ENCODE data around the gene KCNC1.

KCNC1 gene

DNA sequence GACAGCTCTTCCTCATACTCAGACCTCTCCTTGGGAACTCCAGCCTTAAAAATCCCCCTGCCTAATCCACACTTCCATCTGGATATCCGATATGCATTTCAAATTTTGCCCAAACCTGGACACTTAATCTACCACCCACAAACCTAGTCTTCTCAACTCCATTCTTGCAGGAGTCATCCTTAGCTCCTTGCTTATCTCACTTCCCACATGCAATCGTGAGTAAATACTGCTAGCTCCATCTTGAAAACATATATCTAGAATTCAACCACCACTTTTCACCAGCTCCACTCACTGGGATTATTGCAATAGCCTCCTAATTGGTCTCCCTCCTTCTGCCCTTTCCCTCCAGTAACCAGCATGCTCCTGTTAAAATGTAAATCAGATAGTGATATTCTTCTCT is 17.8 kb upstream of the KCNC1 start:
- DNase-seq, result no peak

DNA sequence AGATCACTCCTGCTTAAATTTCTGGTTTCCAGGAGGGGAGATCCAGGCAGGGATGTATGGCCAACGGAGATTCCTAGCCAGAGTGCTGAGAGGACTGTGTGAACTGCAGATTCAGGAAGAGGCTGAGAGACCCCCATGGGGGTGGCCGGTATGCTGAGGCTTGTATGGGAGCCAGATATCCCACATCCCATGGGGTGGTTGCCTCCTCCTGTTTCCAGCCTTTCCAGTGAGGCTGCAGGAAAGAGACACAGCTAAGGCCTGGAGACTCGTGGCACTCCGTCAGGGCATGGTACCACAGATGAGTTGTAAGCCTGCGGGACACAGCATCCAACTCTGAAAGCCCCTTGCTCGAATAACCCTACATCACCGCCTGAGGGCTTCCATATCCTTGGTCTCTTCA is 16.6 kb upstream of the KCNC1 start:
- DNase-seq, result no peak

DNA sequence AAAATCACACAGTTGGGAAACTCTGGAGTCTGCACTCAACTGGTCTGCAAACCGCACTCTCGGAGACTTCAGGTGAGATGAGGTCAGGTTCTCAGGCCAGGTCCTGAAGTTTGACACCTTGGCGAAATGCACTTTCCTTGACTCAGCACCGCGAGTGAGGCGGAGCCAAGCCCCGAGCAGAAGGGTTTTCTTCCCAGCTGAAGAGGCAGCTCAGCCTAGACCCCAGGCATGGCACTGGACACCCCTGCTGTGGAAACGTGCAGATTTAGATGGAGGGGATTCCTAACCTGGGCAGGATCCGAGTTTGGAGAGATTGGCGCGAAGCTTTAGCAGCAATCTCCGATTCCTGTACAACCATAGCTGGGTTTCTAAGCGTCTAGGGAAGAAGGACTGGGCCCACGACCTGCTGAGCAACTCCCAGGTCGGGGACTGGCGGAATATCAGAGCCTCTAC is 16.0 kb upstream of the KCNC1 start:
- no peak for DNase-seq

- DNase-seq, result peak; percentile 20
These were observed 15.3 kb upstream of the KCNC1 start, which contains the start of gene MYOD1 for GRCh38 chr11:17719028-17719937. Gene MYOD1 (plus strand): TSS chr11:17719571. CDS start chr11:17719783, 212 bp downstream.

DNA sequence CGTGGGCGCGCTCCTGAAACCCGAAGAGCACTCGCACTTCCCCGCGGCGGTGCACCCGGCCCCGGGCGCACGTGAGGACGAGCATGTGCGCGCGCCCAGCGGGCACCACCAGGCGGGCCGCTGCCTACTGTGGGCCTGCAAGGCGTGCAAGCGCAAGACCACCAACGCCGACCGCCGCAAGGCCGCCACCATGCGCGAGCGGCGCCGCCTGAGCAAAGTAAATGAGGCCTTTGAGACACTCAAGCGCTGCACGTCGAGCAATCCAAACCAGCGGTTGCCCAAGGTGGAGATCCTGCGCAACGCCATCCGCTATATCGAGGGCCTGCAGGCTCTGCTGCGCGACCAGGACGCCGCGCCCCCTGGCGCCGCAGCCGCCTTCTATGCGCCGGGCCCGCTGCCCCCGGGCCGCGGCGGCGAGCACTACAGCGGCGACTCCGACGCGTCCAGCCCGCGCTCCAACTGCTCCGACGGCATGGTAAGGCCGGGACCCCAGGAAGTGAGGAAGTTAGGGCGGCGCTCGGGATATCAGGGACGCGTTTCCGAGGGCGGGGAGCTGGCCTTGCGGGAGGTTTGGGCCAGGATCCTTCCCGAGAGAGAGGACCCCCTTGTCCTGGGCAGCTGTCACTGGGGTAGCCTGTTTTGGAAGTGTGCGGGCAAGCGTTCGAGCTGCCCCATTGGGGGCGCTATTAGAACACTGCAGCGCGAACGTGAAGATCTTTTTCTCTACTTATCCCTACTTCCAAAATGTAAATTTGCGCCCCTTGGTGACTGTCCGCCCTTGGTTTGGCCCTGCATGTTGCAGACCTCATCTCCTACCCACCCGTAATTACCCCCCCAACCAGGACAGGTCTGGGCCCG is 14.4 kb upstream of the KCNC1 start:
- DNase-seq, result no peak

GRCh38 chr11:17720796-17721171 is 13.8 kb upstream of the KCNC1 start:
- no peak for DNase-seq

- DNase-seq, result no peak
These were observed 13.2 kb upstream of the KCNC1 start for GRCh38 chr11:17721242-17721999.

- DNase-seq, result no peak
These were observed 12.5 kb upstream of the KCNC1 start for GRCh38 chr11:17722000-17722643.

DNA sequence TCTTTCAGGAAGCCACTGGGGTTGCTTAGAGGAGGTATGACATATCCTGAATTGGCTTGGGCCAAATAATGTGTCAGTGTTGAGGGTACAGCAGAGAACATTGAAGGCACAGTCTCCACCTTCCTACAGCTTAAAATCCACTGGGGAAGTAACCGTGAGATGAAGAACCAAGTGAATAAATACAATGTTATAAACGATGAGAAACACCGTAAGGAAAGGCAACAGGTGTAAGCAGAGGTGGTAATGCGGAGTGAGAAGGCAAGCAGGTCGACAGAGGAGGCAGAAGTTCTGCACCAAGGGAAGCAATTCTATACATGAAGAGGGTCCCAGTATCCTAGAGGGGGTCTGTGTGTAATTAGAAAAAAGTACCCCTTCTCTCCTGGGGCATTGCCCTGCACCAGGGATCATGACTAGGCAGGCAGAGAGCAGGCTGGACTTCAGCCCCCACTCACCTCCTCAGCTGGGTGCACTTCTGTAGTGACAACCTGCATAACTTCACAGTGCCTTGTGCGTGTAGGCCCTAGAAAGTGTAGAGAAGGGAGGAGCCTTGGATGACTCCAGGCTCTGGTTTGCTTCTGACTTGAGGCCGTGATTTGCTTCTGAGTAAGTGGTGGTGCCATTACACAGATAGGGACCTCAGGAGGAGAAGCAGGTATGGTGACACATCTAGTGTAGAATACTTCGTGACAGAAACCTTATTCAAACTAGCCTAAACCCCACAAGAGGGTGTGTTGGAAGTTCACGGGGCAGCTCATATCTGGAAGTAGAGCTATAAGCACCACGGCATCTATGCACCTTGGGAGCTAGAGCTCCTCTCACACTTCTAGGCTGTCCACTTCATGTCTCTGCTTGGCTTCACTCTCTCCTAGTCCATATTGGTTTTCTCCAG is 10.3 kb upstream of the KCNC1 start:
- no peak for DNase-seq

DNA sequence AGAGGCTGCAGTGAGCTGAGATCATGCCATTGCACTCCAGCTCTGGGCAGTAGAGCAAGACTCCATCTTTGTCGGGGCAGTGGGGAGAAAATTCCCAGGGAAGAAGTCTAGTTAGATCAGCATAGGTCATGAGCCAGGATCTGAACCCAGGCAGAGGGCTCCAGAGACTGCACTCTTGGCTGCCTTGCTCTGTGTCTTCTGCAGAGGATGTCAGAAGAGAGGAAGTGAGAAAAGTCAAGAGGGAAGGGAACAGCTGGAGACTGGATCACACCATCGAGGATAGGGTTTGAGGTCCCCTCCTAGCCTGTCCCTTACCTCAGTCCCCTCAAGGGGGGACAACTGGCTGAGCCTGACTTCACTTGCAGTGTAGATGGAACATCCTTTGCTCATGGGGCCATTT is 9.4 kb upstream of the KCNC1 start:
- DNase-seq, result no peak

DNA sequence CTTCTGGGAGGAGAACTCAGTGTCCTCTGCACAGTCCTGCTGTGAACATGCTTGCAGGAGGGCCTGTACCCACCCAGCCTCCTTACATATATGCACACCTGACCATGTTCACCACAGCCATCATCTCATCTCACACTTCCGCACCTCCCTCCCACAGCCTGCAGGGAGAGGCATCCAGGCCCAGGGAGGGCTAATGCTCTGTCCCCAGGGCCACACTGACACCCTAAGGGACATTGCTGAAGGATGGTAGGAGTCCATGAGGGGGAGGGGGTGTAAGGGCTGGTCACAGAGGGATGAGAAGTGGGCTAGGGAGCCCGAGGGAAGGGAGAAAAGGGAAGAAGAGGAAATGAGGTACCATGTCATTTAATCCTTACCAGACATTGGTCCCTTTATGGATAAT is 4.4 kb upstream of the KCNC1 start:
- no peak for DNase-seq

- DNase-seq, result peak; percentile 68
These were observed 3.7 kb upstream of the KCNC1 start for GRCh38 chr11:17730608-17731462.

- no peak for DNase-seq
These were observed 1.3 kb upstream of the KCNC1 start for GRCh38 chr11:17733261-17733660.

- DNase-seq, result peak; percentile 20
These were observed 621 bp downstream of the KCNC1 start for GRCh38 chr11:17734986-17735817.

DNA sequence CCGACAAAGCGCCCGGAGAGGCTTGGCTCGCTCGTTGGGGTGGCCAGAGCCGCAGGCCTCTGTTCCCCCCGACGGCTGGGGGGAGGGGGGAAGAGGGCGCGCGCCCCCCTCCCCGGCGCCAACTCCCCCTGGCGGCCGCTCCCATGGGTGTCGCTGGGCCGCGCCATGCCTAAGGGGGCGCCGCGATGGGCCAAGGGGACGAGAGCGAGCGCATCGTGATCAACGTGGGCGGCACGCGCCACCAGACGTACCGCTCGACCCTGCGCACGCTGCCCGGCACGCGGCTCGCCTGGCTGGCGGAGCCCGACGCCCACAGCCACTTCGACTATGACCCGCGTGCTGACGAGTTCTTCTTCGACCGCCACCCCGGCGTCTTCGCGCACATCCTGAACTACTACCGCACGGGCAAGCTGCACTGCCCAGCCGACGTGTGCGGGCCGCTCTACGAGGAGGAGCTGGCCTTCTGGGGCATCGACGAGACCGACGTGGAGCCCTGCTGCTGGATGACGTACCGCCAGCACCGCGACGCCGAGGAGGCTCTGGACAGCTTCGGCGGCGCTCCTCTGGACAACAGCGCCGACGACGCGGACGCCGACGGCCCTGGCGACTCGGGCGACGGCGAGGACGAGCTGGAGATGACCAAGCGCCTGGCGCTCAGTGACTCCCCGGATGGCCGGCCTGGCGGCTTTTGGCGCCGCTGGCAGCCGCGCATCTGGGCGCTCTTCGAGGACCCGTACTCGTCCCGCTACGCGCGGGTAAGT is 1.4 kb downstream of the KCNC1 start:
- no peak for DNase-seq

- DNase-seq, result no peak
These were observed 2.0 kb downstream of the KCNC1 start for GRCh38 chr11:17736579-17736893.

DNA sequence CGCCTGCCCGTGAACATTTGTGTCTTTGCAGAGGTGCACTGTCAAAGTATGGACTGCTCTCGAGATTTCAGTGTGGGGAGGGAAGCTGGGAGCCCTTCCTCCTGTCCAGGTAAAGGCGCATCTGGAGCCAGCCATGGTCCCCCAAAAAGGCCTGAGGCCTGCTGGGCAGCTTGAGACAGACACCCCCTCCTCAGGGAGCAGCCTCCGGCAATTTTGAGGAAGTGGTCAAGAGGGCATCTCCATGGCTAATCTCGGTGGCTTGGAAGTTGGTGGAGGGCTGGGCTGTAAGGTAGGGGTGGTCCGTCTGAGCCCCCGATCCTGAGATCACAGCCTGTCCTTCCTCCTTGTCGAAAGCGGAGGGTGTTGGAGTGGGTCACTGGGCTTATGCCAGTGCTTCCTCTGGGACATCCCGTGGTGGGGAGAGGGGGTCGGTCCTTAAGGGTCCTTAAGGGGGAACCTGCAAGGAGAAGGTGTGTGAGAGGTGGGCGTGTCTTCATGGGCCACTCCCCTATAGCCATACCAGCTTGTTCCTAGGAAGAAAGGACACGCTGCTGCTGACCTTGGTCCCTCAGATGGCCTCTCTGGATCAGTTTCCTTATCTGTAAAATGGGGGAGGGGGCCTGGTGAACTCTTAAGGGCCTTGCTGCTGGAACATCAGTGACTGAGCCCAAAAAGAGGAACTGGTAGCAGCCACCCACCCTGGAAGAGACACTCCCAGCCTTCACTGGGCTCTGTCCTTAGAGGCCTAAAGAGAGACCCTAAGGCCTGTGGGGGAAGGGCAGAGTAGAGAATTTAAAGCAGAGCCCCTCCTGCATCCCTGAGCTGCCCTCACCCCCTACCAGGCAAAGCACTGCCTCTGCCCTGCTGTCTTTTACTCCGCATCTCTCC is 2.6 kb downstream of the KCNC1 start:
- no peak for DNase-seq
